IMR-90 (cell line): ENCODE results near the gene TSPEAR. TPM values are rescaled to one million over a fixed set of nuclear protein-coding genes. Genes with fewer than 3 reads are reported as not detected.

ENCODE experiments used
- ATAC-seq: fragments of 200-7000 bp; cut with Tn5 transposase; 2 replicates; pipeline ENCODE4 v1.9.1; 2020; ENCODE audit warnings: low read depth, mild to moderate bottlenecking, moderate library complexity
- BruUV-seq: library from RNA; stranded (reverse); fragments of 400-500 nt; replicated peaks from 2 replicates; lab custom pipeline; 2021; lab: Mats Ljungman, UMichigan
- CTCF ChIA-PET: fragments of 300-600 bp; formaldehyde crosslinking; extraction: SDS; loops from one replicate; lab custom pipeline; 2021; ENCODE audit warnings: antibody characterized with exemption; lab: Yijun Ruan, JAX
- POLR2A ChIA-PET: fragments of 300-600 bp; sonication (Branson Sonifier 250); formaldehyde crosslinking; loops from one replicate; lab custom pipeline; 2022; ENCODE audit warnings: antibody characterized with exemption; ENCODE audit not compliant: unreplicated experiment; lab: Charles Lee
- DNase-seq: peaks from one replicate; pipeline ENCODE4 v3.0.0; 2013
- H2AFZ ChIP-seq: replicated peaks from 2 replicates; pipeline ENCODE3; 2013; ENCODE audit warnings: low read length, mild to moderate bottlenecking; ENCODE audit not compliant: poor library complexity
- H2AK5ac ChIP-seq: 2 replicates; pipeline ENCODE4 v1.6.1; 2013; ENCODE audit warnings: low read depth, low read length, inconsistent platforms
- H2AK9ac ChIP-seq: replicated peaks from 2 replicates; pipeline ENCODE3; 2013; ENCODE audit warnings: mild to moderate bottlenecking, low read depth, low read length, moderate library complexity; ENCODE audit not compliant: poor library complexity
- H2BK120ac ChIP-seq: 2 replicates; pipeline ENCODE4 v1.6.1; 2013; ENCODE audit warnings: low read depth, low read length, inconsistent platforms
- H2BK15ac ChIP-seq: 3 replicates; pipeline ENCODE4 v1.6.1; 2013; ENCODE audit warnings: low read depth, low read length, inconsistent platforms
- H2BK20ac ChIP-seq: 2 replicates; pipeline ENCODE4 v1.6.1; 2013; ENCODE audit warnings: low read depth, mild to moderate bottlenecking, inconsistent platforms, low read length, moderate library complexity
- H2BK5ac ChIP-seq: 2 replicates; pipeline ENCODE4 v1.6.1; 2013; ENCODE audit warnings: mild to moderate bottlenecking, low read depth, low read length, inconsistent platforms; ENCODE audit not compliant: poor library complexity, severe bottlenecking
- H3K14ac ChIP-seq: replicated peaks from 2 replicates; pipeline ENCODE4 v1.6.1; 2013; ENCODE audit warnings: low read depth, low read length, inconsistent platforms
- H3K18ac ChIP-seq: 2 replicates; pipeline ENCODE4 v1.6.1; 2013; ENCODE audit warnings: low read depth, low read length, control low read depth
- H3K23ac ChIP-seq: 2 replicates; pipeline ENCODE4 v1.6.1; 2013; ENCODE audit warnings: low read depth, low read length, inconsistent platforms
- H3K27ac ChIP-seq: 2 replicates; pipeline ENCODE4 v1.5.1; 2013; ENCODE audit warnings: mild to moderate bottlenecking, control low read depth, low read length; ENCODE audit not compliant: insufficient read depth
- H3K27me3 ChIP-seq: 2 replicates; pipeline ENCODE4 v1.6.1; 2013; ENCODE audit warnings: low read length; ENCODE audit not compliant: control insufficient read depth, insufficient read depth
- H3K36me3 ChIP-seq: 2 replicates; pipeline ENCODE4 v1.6.1; 2013; ENCODE audit warnings: low read length, mixed read lengths; ENCODE audit not compliant: control insufficient read depth, insufficient read depth
- H3K4ac ChIP-seq: 2 replicates; pipeline ENCODE4 v1.6.1; 2013; ENCODE audit warnings: low read depth, low read length, inconsistent platforms
- H3K4me1 ChIP-seq: 2 replicates; pipeline ENCODE4 v1.6.1; 2013; ENCODE audit warnings: low read length, mixed read lengths; ENCODE audit not compliant: control insufficient read depth, insufficient read depth
- H3K4me2 ChIP-seq: 2 replicates; pipeline ENCODE4 v1.6.1; 2013; ENCODE audit warnings: low read depth, mild to moderate bottlenecking, control low read depth, low read length, moderate library complexity
- H3K4me3 ChIP-seq: 2 replicates; pipeline ENCODE4 v1.5.1; 2013; ENCODE audit warnings: low read depth, mild to moderate bottlenecking, control low read depth, low read length, moderate library complexity; ENCODE audit not compliant: insufficient read depth
- H3K56ac ChIP-seq: 2 replicates; pipeline ENCODE4 v1.6.1; 2013; ENCODE audit warnings: low read length, inconsistent platforms; ENCODE audit not compliant: insufficient read depth; ENCODE audit errors: extremely low read depth
- H3K79me1 ChIP-seq, 2 experiments: 2 replicates each; pipeline ENCODE4 v1.6.1; 2013; ENCODE audit warnings: low read length in 2 of 2, inconsistent platforms in 1 of 2, low read depth in 1 of 2
- H3K9ac ChIP-seq: 2 replicates; pipeline ENCODE4 v1.6.1; 2013; ENCODE audit warnings: low read depth, low read length, control low read depth
- H3K9me1 ChIP-seq: 2 replicates; pipeline ENCODE4 v1.6.1; 2013; ENCODE audit warnings: low read length, inconsistent platforms; ENCODE audit not compliant: insufficient read depth
- H3K9me3 ChIP-seq: 2 replicates; pipeline ENCODE4 v1.6.1; 2013; ENCODE audit warnings: low read length; ENCODE audit not compliant: control insufficient read depth, insufficient read depth
- H4K20me1 ChIP-seq: 2 replicates; pipeline ENCODE4 v1.6.1; 2013; ENCODE audit warnings: low read length, inconsistent platforms; ENCODE audit not compliant: insufficient read depth
- H4K5ac ChIP-seq: 2 replicates; pipeline ENCODE4 v1.6.1; 2013; ENCODE audit warnings: mild to moderate bottlenecking, low read depth, low read length, control low read depth
- H4K8ac ChIP-seq, 2 experiments: 2 replicates each; pipeline ENCODE4 v1.6.1; 2013; ENCODE audit warnings: low read depth in 2 of 2, low read length in 2 of 2, control low read depth in 1 of 2, inconsistent platforms in 1 of 2
- H4K91ac ChIP-seq: 2 replicates; pipeline ENCODE4 v1.6.1; 2013; ENCODE audit warnings: low read depth, low read length, inconsistent platforms; ENCODE audit not compliant: insufficient read depth
- CHD1 ChIP-seq: IDR thresholded peaks from 2 replicates; pipeline ENCODE4 v1.6.1; 2012; ENCODE audit warnings: low read depth, low read length, improper control_type of control experiment
- ELK1 ChIP-seq: fragments of 150-350 bp; IDR thresholded peaks from 2 replicates; pipeline ENCODE4 v1.6.1; 2016; ENCODE audit warnings: low read depth, mild to moderate bottlenecking, low read length, moderate library complexity, borderline replicate concordance
- MAFK ChIP-seq: IDR thresholded peaks from 2 replicates; pipeline ENCODE4 v1.6.1; 2012; ENCODE audit warnings: low read depth, low read length, improper control_type of control experiment
- MAZ ChIP-seq: IDR thresholded peaks from 2 replicates; pipeline ENCODE4 v1.6.1; 2012; ENCODE audit warnings: low read depth, mild to moderate bottlenecking, low read length, improper control_type of control experiment, moderate library complexity, borderline replicate concordance
- MXI1 ChIP-seq: IDR thresholded peaks from 2 replicates; pipeline ENCODE4 v1.6.1; 2012; ENCODE audit warnings: low read depth, mild to moderate bottlenecking, low read length, moderate library complexity, borderline replicate concordance
- NFE2L2 ChIP-seq: fragments of 150-350 bp; IDR thresholded peaks from 2 replicates; pipeline ENCODE4 v1.6.1; 2016; ENCODE audit warnings: low read depth, mild to moderate bottlenecking, low read length
- RAD21 ChIP-seq: IDR thresholded peaks from 2 replicates; pipeline ENCODE4 v1.6.1; 2012; ENCODE audit warnings: low read length, improper control_type of control experiment
- SMC3 ChIP-seq: fragments of 150-350 bp; IDR thresholded peaks from 2 replicates; pipeline ENCODE4 v1.6.1; 2016; ENCODE audit warnings: low read depth, mild to moderate bottlenecking, antibody characterized with exemption, low read length, moderate library complexity
- WGBS, 2 experiments: methylation state at CpG; one replicate each; pipeline versions ENCODE4 v1.1.5 to v1.1.7; 2013; ENCODE audit warnings: missing lambda C conversion rate in 2 of 2; ENCODE audit not compliant: insufficient read length in 1 of 2; ENCODE audit errors: extremely low coverage in 2 of 2; 5-methylcytosine and 5-hydroxymethylcytosine counted together
- dilution Hi-C: fragments of 300-500 bp; cut with HindIII; formaldehyde crosslinking; loops from one replicate; pipeline ENCODE4 v1.14.3; 2018; ENCODE audit warnings: low sequenced_read_pairs; ENCODE audit not compliant: unreplicated experiment
- in situ Hi-C: fragments of 300-500 bp; cut with MboI; formaldehyde crosslinking; loops from 3 replicates; pipeline ENCODE4 v1.14.3; 2019; ENCODE audit warnings: low sequenced_read_pairs, inconsistent platforms, mixed read lengths
- intact Hi-C: fragments of 100-400 bp; cut with micrococcal nuclease; formaldehyde crosslinking; loops from 2 replicates; pipeline ENCODE4 v1.10.0; 2022
- polyA plus RNA-seq, 3 experiments: library from polyadenylated mRNA; depleted of rRNA; stranded (reverse); fragments of >200 nt; gene quantifications; 2 replicates each; pipeline ENCODE4 v1.2.3, GENCODE V29; 2012; ENCODE audit warnings: low replicate concordance in 1 of 3
- total RNA-seq: library from RNA; depleted of rRNA; stranded (reverse); fragments of >200 nt; gene quantifications from 2 replicates; pipeline ENCODE4 v1.2.3, GENCODE V29; 2012

Gene TSPEAR
- total and polyA plus RNA-seq, 2 of the 4 experiments (the other 2 are of a cell fraction) = not detected

DNA sequence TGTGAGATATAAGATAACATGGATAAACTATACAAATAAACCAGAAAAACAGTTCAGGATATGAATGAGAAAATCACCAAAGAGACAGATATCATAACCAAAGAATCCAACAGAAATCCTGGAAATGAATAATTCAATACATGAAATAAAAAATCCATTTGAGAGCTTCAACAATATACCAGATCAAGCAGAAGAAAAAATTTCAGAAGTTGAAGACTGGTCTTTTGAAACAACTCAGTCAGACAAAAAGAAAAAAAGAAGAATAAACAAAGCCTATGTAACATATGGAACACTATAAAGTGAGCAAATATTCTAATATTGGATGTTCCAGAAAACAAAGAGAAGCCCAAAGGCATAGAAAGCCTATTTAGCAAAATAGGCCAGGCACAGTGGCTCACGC lies 39.5 kb downstream of the TSPEAR start:
- H3K36me3 ChIP-seq = no peaks in the 10 kb centered on the region
- no peak overlapping the region for H3K56ac ChIP-seq
- H2BK20ac ChIP-seq = no peak overlapping the region
- intact Hi-C loops = no loop called here
- no peak overlapping the region for H3K18ac ChIP-seq
- H3K4me3 ChIP-seq = no peak overlapping the region
- no peaks in the 10 kb centered on the region for H3K79me1 ChIP-seq
- H3K9me3 ChIP-seq = peaks cover 3% of the 10 kb centered on the region; the same call in 1 of the 2 replicates
- POLR2A ChIA-PET = no interaction called here
- dilution Hi-C loops = no loop called here
- in situ Hi-C loops = no loop called here
- no peak overlapping the region for H2AK5ac ChIP-seq
- no peaks in the 10 kb centered on the region for H3K4me1 ChIP-seq
- no peak overlapping the region for H4K91ac ChIP-seq
- DNase-seq = no peak
- no peak overlapping the region for H2BK5ac ChIP-seq
- no peak overlapping the region for H3K23ac ChIP-seq
- no peak for ATAC-seq
- H3K14ac ChIP-seq = no peak overlapping the region
- no peak overlapping the region for H4K5ac ChIP-seq
- no peaks in the 10 kb centered on the region for H4K20me1 ChIP-seq
- H2AK9ac ChIP-seq = no peak overlapping the region
- no peak overlapping the region for H3K4ac ChIP-seq
- no peak overlapping the region for H2BK15ac ChIP-seq
- WGBS, 2 experiments = no CpG with 5 or more reads among the region's 1 CpG
- H3K4me2 ChIP-seq = no peak overlapping the region
- no peaks in the 10 kb centered on the region for H3K9me1 ChIP-seq
- H3K27me3 ChIP-seq = peaks cover 14% of the 10 kb centered on the region
- H2AFZ ChIP-seq = no peak overlapping the region
- no peak overlapping the region for H3K9ac ChIP-seq
- no peak overlapping the region for H3K27ac ChIP-seq
- no peak overlapping the region for H2BK120ac ChIP-seq
- no peak overlapping the region for H4K8ac ChIP-seq
- BruUV-seq = no TSS peak
- CTCF ChIA-PET = no interaction called here
- no peak for TF ChIP-seq NFE2L2
- no peak for TF ChIP-seq MAFK
- TF ChIP-seq RAD21 = no peak
- TF ChIP-seq MXI1 = no peak
- no peak for TF ChIP-seq MAZ
- no peak for TF ChIP-seq CHD1
- TF ChIP-seq SMC3 = no peak
- TF ChIP-seq ELK1 = no peak
